Gastrocnemius medialis (tissue), 4 donors: ENCODE results near the gene NLRP13. TPM values are rescaled to one million over a fixed set of nuclear protein-coding genes. Genes with fewer than 3 reads are reported as not detected.
"Not testable (repeated sequence)": the region's sequence is repeated elsewhere in the genome, so short reads cannot be mapped to it uniquely, and the experiment has no call there.

Experiments
- ATAC-seq, 2 donors: fragments of 150-250 bp; one replicate each; pipeline ENCODE4 v1.9.1; 2016
- DNase-seq, 2 donors: peaks; one replicate each; pipeline ENCODE4 v3.0.0-alpha.2; 2019
- H3K27ac ChIP-seq, 4 donors: fragments of 200-600 bp; sonication (generic); 1 replicate in 1 of 4; 2 replicates in 3 of 4; pipeline ENCODE4 v1.5.1; 2016 to 2018; ENCODE audit warnings: mild to moderate bottlenecking in 2 of 4, moderate library complexity in 1 of 4
- H3K27me3 ChIP-seq, 3 donors: fragments of 200-600 bp; sonication (generic) in 2 of 3; 1 replicate in 1 of 3; 2 replicates in 2 of 3; pipeline versions ENCODE4 v1.5.1 to v1.6.0; 2016 to 2019; ENCODE audit warnings: mild to moderate bottlenecking in 1 of 3, moderate library complexity in 1 of 3
- H3K36me3 ChIP-seq, 2 donors: fragments of 200-600 bp; sonication (generic) in 1 of 2; one replicate each; pipeline ENCODE4 v1.5.1; 2017 to 2018
- H3K4me1 ChIP-seq, 2 donors: fragments of 200-600 bp; sonication (generic) in 1 of 2; one replicate each; pipeline ENCODE4 v1.5.1; 2016 to 2017; ENCODE audit warnings: mild to moderate bottlenecking in 2 of 2
- H3K4me3 ChIP-seq, 4 donors: fragments of 200-600 bp; sonication (generic) in 3 of 4; 1 replicate in 1 of 4; 2 replicates in 3 of 4; pipeline ENCODE4 v1.5.1; 2016 to 2019; ENCODE audit warnings: mild to moderate bottlenecking in 2 of 4
- H3K9me3 ChIP-seq, 3 donors: fragments of 200-600 bp; sonication (generic) in 2 of 3; 1 replicate in 1 of 3; 2 replicates in 2 of 3; pipeline ENCODE4 v1.5.1; 2016 to 2019
- POLR2A ChIP-seq, 2 donors: fragments of 450-650 bp; IDR thresholded peaks; one replicate each; pipeline ENCODE4 v1.6.1; 2017; ENCODE audit warnings: antibody characterized with exemption in 2 of 2, mild to moderate bottlenecking in 2 of 2, moderate library complexity in 2 of 2
- in situ Hi-C, 4 donors: fragments of 200-750 bp; cut with MboI; loops; one replicate each; pipeline versions ENCODE4 v1.15.0 to v1.8.0; 2017; ENCODE audit warnings: low sequenced_read_pairs in 4 of 4
- intact Hi-C: fragments of 100-400 bp; cut with DNase I; formaldehyde crosslinking; loops from one replicate; pipeline ENCODE4 v1.15.1; 2023; ENCODE audit warnings: low total_unique reads
- total RNA-seq, 4 donors: library from RNA; depleted of rRNA; stranded (reverse); fragments of >200 nt; gene quantifications; one replicate each; pipeline versions ENCODE4 v1.1.0 to v1.2.3, GENCODE V29; 2016
- TF ChIP-seq, protein P1 (sequence below), 5 experiments: fragments of 450-650 bp in 3 of 5; fragments of 200-600 bp in 2 of 5; sonication (generic) in 2 of 5; IDR thresholded peaks in 4 of 5; conservative IDR thresholded peaks in 1 of 5; 1 replicate in 4 of 5; 2 replicates in 1 of 5; pipeline ENCODE4 v1.5.1; 2016 to 2019; ENCODE audit warnings: antibody characterized with exemption in 5 of 5, mild to moderate bottlenecking in 3 of 5, moderate library complexity in 3 of 5

NLRP13 gene
- total RNA-seq, 4 donors from 2014 or later = not detected

DNA sequence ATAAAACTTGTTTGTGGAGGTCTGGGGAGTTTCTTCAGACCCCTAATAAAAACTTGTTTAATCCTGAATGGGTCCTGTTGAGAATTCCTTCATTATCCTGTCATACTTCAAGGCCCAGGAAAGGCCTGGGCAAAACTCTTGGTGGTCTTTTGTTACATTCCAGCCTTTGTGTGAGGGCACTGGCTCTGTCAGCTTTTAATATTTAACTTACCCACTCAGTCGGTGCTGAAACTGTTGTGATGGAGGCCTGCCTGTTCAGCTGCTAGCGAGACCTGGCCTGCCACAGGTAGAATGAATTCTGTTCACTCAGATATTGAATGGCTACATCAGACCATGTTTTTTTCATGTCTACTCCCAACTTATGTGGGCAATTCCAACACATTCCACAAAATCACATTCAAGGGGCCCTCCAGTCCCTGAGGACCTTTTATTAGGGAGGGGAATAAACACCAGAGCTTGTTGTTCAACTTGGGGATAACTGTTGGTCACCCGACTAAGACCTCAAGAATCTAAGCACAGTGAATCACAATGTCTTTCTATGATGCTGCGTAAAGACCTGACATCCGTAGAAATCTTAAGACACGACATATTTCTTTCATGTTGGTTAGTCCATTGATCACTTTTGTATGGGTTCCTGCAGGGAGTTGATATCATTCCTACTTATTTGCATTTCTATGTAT lies 28.0 kb upstream of the NLRP13 start:
- in situ Hi-C loops (no loop called here), intact Hi-C loops (no loop called here)
- Histone ChIP-seq H3K9me3 (no peaks in the 10 kb centered on the region), H3K27me3 (no peaks in the 10 kb centered on the region), H3K36me3 (no peaks in the 10 kb centered on the region), H3K4me3 (no peak overlapping the region), H3K4me1 (no peaks in the 10 kb centered on the region), H3K27ac (no peak overlapping the region)
- DNase-seq (no peak), ATAC-seq (no peak)
- TF ChIP-seq POLR2A (IDR thresholded peaks at IDR 0.05) = no peak

DNA sequence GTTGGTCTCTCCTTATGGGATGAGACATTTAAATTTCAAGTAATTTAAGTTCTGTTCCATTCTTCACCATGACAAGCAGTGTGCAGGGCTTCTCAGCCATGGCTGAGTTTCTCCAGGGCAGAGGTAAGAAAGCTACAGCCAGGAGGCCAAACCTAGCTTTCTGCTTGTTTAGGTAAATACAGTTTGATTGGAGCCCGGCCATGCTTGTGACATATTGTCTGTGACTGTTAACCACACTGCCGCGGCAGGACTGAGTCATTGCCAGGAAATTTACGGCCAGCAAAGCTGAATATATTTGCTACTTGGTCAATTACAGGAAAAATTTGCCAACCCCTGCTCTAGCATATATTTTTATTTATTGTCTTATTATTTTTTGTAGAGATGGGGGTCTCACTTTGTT lies 26.2 kb upstream of the NLRP13 start:
- intact Hi-C loops (no loop called here), in situ Hi-C loops (no loop called here)
- Histone ChIP-seq H3K36me3 (no peaks in the 10 kb centered on the region), H3K4me3 (no peak overlapping the region), H3K9me3 (no peaks in the 10 kb centered on the region), H3K27me3 (no peaks in the 10 kb centered on the region), H3K4me1 (no peaks in the 10 kb centered on the region), H3K27ac (no peak overlapping the region)
- no peak for DNase-seq
- TF ChIP-seq, protein P1, sequence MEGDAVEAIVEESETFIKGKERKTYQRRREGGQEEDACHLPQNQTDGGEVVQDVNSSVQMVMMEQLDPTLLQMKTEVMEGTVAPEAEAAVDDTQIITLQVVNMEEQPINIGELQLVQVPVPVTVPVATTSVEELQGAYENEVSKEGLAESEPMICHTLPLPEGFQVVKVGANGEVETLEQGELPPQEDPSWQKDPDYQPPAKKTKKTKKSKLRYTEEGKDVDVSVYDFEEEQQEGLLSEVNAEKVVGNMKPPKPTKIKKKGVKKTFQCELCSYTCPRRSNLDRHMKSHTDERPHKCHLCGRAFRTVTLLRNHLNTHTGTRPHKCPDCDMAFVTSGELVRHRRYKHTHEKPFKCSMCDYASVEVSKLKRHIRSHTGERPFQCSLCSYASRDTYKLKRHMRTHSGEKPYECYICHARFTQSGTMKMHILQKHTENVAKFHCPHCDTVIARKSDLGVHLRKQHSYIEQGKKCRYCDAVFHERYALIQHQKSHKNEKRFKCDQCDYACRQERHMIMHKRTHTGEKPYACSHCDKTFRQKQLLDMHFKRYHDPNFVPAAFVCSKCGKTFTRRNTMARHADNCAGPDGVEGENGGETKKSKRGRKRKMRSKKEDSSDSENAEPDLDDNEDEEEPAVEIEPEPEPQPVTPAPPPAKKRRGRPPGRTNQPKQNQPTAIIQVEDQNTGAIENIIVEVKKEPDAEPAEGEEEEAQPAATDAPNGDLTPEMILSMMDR (IDR thresholded peaks at IDR 0.05 in 4 of 5, conservative IDR thresholded peaks at IDR 0.05 in 1 of 5) = no peak
- no peak for TF ChIP-seq POLR2A (IDR thresholded peaks at IDR 0.05)
- ATAC-seq = no peak

DNA sequence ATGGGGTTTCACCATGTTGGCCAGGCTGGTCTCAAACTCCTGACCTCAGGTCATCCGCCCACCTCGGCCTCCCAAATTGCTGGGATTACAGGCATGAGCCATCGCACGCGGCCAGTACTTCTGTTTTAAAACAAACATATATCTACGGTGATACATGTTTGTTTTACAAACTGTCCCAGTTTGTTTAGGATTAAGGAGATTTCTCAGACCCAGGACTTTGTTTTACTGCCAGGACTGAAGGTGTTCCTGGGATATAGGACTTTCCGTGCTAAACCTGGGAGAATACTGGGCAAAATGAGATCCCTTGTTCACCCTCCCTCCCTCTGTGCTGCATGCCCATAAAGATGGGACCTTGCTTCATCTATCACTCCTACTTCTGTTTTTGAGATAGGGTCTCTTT lies 24.3 kb upstream of the NLRP13 start:
- no peak overlapping the region for H3K4me3 ChIP-seq
- no peak for ATAC-seq

DNA sequence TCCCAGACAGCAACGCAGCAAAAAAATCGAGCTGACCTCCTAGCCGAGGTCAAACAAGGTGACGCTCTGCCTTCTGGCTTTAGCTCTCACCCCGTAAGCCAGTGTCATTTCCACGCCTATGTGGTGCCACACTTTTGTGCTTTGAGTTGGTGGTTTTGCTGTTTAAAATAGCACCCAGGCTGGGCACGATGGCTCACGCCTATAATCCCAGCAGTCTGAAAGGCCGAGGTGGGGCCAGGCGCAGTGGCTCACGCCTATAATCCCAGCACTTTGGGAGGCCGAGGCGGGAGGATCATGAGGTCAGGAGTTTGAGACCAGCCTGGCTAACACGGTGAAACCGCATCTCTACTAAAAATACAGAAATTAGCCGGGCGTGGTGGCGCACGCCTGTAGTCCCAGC lies 18.4 kb upstream of the NLRP13 start:
- H3K27me3 ChIP-seq, H3K27ac ChIP-seq, H3K4me3 ChIP-seq, H3K4me1 ChIP-seq, DNase-seq, H3K9me3 ChIP-seq, ATAC-seq, H3K36me3 ChIP-seq, intact Hi-C loops, in situ Hi-C loops: not testable (repeated sequence)

More for the DNA sequence above, 24.3 kb upstream of the NLRP13 start:
- TF ChIP-seq POLR2A (IDR thresholded peaks at IDR 0.05) = no peak
- TF ChIP-seq, protein P1 (IDR thresholded peaks at IDR 0.05 in 4 of 5, conservative IDR thresholded peaks at IDR 0.05 in 1 of 5) = no peak
- Histone ChIP-seq H3K27me3 (no peaks in the 10 kb centered on the region), H3K27ac (no peak overlapping the region), H3K36me3 (no peaks in the 10 kb centered on the region), H3K9me3 (no peaks in the 10 kb centered on the region), H3K4me1 (no peaks in the 10 kb centered on the region)
- in situ Hi-C loops (no loop called here), intact Hi-C loops (no loop called here)
- DNase-seq = no peak

DNA sequence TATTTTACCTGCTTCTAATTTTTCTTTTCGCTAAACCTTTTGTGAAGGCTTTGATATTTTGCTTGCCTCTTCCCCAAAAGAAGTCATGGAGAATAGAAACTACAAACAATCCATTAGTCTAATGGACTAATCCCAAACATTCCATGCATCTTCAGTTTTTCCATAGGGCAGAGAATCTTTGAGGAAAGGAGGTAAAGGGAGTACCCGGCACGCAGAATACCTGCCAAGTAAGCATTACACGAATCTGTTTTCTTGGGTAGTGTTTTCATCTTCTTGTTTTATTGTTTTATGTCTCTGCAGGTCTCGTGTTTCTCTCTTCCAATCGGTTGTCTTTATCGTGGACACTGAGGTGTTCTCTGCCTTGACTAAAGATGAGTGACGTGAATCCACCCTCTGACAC lies 15.4 kb upstream of the NLRP13 start, which contains the start of gene NLRP8:
TSS of gene NLRP8 (plus strand) at position 301 of the 400 bp plus-strand sequence.
- in situ Hi-C loops (no loop called here), intact Hi-C loops (no loop called here)
- no peak within 1 kb of the TSS for H3K27ac ChIP-seq
- no peak within 1 kb of the TSS for H3K4me3 ChIP-seq
- no peaks in the 10 kb centered on the region for H3K4me1 ChIP-seq
- DNase-seq (no peak), ATAC-seq (no peak)
- H3K9me3 ChIP-seq = no peaks in the 10 kb centered on the region
- no peak for TF ChIP-seq POLR2A (IDR thresholded peaks at IDR 0.05)
- TF ChIP-seq, protein P1 (IDR thresholded peaks at IDR 0.05 in 4 of 5, conservative IDR thresholded peaks at IDR 0.05 in 1 of 5) = no peak
- H3K27me3 ChIP-seq = no peaks in the 10 kb centered on the region
- H3K36me3 ChIP-seq = no peaks in the 10 kb centered on the region

DNA sequence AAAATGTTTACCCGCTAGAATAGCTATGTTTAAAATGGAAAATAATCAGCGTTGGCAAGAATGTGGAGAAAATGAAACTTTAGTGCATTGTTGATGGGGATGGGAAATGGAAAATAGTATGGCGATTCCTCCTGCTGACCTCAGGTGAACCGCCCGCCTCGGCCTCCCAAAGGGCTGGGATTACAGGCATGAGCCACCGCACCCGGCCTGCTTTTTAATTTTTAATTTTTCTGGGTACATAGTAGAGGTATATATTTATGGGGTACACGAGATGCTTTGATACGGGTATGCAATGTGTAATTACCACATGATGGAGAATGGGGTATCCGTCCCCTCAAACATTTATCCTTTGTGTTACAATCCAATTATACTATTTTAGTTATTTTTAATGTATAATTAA lies 8.2 kb upstream of the NLRP13 start:
- H3K27ac ChIP-seq = no peak overlapping the region
- no peaks in the 10 kb centered on the region for H3K36me3 ChIP-seq
- ATAC-seq (no peak), DNase-seq (no peak)
- in situ Hi-C loops (no loop called here), intact Hi-C loops (no loop called here)
- no peaks in the 10 kb centered on the region for H3K27me3 ChIP-seq
- no peaks in the 10 kb centered on the region for H3K9me3 ChIP-seq
- no peak overlapping the region for H3K4me3 ChIP-seq
- no peak for TF ChIP-seq POLR2A (IDR thresholded peaks at IDR 0.05)
- TF ChIP-seq, protein P1 (IDR thresholded peaks at IDR 0.05 in 4 of 5, conservative IDR thresholded peaks at IDR 0.05 in 1 of 5) = no peak
- H3K4me1 ChIP-seq = no peaks in the 10 kb centered on the region
